ENCODE data around the gene ARMC2. TPM values are rescaled to one million over a fixed set of nuclear protein-coding genes. Genes with fewer than 3 reads are reported as not detected.

ARMC2 gene
- total and polyA plus RNA-seq, 2 donors (not counting 1 experiment from before 2014, with no cell fraction given): 4.8 to 9.9 TPM

DNA sequence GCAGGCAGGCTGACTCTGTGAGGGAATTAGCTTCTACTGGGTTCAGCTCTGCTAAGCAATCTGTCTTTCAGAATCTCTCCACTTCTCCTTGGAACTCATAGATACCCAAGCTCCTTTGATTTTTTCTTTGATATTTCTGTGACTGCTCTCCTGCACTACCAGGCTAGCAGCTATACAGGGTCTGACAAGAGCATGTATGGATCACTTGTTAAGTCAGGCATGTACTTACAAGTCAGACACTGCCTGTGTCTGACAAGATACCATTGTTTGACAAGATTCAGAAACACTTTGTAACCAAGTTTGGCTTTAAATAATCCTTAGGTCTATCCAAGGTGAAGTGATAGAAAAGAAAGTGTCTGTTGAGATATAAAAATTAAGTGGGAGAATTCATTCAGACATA is 167.0 kb downstream of the ARMC2 start:
- peaks cover 38 to 58% of the 10 kb centered on the region in 2 donors for H3K4me1 ChIP-seq (ENCODE audit: control insufficient read depth in 2 of 2, insufficient read depth in 2 of 2, low read length in 2 of 2)

DNA sequence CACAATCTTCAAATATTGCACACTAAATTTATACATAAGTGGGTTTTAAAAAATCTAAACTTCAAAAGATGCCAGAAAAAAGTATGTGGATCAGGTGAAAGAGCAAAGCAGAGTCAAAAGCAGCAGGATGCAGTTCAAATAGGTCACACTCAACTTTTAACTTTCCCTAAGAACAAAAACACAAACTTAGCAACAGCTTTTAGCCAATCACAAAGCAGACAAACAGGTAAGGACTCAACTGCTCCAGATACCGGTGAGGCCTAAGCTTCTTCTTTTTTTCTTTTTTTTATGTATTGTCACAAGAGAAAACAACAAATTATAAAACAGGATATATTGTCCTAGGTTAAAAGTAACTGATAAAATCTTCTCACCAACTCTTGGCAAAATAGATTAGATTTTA is 171.7 kb downstream of the ARMC2 start:
- no peaks in the 10 kb centered on the region for H3K27me3 Mint-ChIP-seq
- WGBS (ENCODE audit: insufficient coverage): no CpG with 5 or more reads among the region's 1 CpG
- no peak for TF ChIP-seq EZH2 (IDR thresholded peaks at IDR 0.05; ENCODE audit: borderline replicate concordance, insufficient read depth, low read depth, low read length, poor library complexity, severe bottlenecking)
- TF ChIP-seq, protein P1, sequence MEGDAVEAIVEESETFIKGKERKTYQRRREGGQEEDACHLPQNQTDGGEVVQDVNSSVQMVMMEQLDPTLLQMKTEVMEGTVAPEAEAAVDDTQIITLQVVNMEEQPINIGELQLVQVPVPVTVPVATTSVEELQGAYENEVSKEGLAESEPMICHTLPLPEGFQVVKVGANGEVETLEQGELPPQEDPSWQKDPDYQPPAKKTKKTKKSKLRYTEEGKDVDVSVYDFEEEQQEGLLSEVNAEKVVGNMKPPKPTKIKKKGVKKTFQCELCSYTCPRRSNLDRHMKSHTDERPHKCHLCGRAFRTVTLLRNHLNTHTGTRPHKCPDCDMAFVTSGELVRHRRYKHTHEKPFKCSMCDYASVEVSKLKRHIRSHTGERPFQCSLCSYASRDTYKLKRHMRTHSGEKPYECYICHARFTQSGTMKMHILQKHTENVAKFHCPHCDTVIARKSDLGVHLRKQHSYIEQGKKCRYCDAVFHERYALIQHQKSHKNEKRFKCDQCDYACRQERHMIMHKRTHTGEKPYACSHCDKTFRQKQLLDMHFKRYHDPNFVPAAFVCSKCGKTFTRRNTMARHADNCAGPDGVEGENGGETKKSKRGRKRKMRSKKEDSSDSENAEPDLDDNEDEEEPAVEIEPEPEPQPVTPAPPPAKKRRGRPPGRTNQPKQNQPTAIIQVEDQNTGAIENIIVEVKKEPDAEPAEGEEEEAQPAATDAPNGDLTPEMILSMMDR (IDR thresholded peaks at IDR 0.05): no peak
- intact Hi-C loops (cut with micrococcal nuclease): no loop called here
- ATAC-seq (ENCODE audit: low read depth) (no peak), DNase-seq (no peak)
- ChIA-PET CTCF (no interaction called here), POLR2A (no interaction called here)
- H3K27ac Mint-ChIP-seq: no peak overlapping the region
- Histone ChIP-seq H3K4me3 (ENCODE audit: control extremely low read depth in 1 of 5, extremely low read depth in 1 of 5, insufficient read depth in 1 of 5, low read depth in 2 of 5, low read length in 4 of 5) (no peak overlapping the region), H3K27me3 (replicated peaks in 1 of 4; ENCODE audit: control extremely low read depth in 1 of 4, control insufficient read depth in 3 of 4, insufficient read depth in 4 of 4, low read length in 3 of 4) (no peaks in the 10 kb centered on the region), H3K9ac (ENCODE audit: low read length) (no peak overlapping the region), H3K9me3 (ENCODE audit: control extremely low read depth in 1 of 3, control insufficient read depth in 2 of 3, insufficient read depth in 1 of 3, low read length in 2 of 3) (no peaks in the 10 kb centered on the region), H3K4me1 (ENCODE audit: control insufficient read depth in 2 of 2, insufficient read depth in 2 of 2, low read length in 2 of 2) (peaks cover 9 to 40% of the 10 kb centered on the region in 2 donors), H3K36me3 (replicated peaks in 1 of 2; ENCODE audit: control extremely low read depth in 1 of 2, control insufficient read depth in 1 of 2, extremely low read depth in 1 of 2, insufficient read depth in 2 of 2, low read length in 1 of 2) (no peaks in the 10 kb centered on the region), H3K27ac (ENCODE audit: low read length in 2 of 2) (no peak overlapping the region), H3K79me2 (ENCODE audit: control insufficient read depth, insufficient read depth, low read length) (peaks cover 6% of the 10 kb centered on the region), H3K4me2 (replicated peaks; ENCODE audit: low read depth, low read length, poor library complexity, severe bottlenecking) (peak overlapping the region; percentile 2), H4K20me1 (ENCODE audit: control insufficient read depth, insufficient read depth, low read length, poor library complexity, severe bottlenecking) (no peaks in the 10 kb centered on the region), H2AFZ (ENCODE audit: insufficient read depth, low read depth, low read length, poor library complexity, severe bottlenecking) (no peak overlapping the region)
- H3K4me1 Mint-ChIP-seq: peaks cover 34% of the 10 kb centered on the region
- no peak overlapping the region for H3K4me3 Mint-ChIP-seq
- H3K9me3 Mint-ChIP-seq (ENCODE audit: insufficient read depth): no peaks in the 10 kb centered on the region

More for the DNA sequence above, 167.0 kb downstream of the ARMC2 start:
- H4K20me1 ChIP-seq (ENCODE audit: control insufficient read depth, insufficient read depth, low read length, poor library complexity, severe bottlenecking): no peaks in the 10 kb centered on the region
- peaks cover 14% of the 10 kb centered on the region for H3K79me2 ChIP-seq (ENCODE audit: control insufficient read depth, insufficient read depth, low read length)
- peak overlapping the region; percentile 1 for H2AFZ ChIP-seq (ENCODE audit: insufficient read depth, low read depth, low read length, poor library complexity, severe bottlenecking)
- ChIA-PET CTCF (interaction anchor here (1.4 to 4.3 kb wide), 2 partner anchors 58 to 474 kb away, joined by 7 to 22 read pairs; no protein-coding TSS in a partner anchor), POLR2A (no interaction called here)
- intact Hi-C loops (cut with micrococcal nuclease): no loop called here
- no peak for TF ChIP-seq EZH2 (IDR thresholded peaks at IDR 0.05; ENCODE audit: borderline replicate concordance, insufficient read depth, low read depth, low read length, poor library complexity, severe bottlenecking)
- no peak overlapping the region for H3K4me3 ChIP-seq (ENCODE audit: control extremely low read depth in 1 of 5, extremely low read depth in 1 of 5, insufficient read depth in 1 of 5, low read depth in 2 of 5, low read length in 4 of 5)
- Mint-ChIP-seq H3K27me3 (no peaks in the 10 kb centered on the region), H3K4me3 (no peak overlapping the region), H3K4me1 (peaks cover 47% of the 10 kb centered on the region), H3K27ac (peak overlapping the region; percentile 54), H3K9me3 (ENCODE audit: insufficient read depth) (no peaks in the 10 kb centered on the region)
- no peak overlapping the region for H3K9ac ChIP-seq (ENCODE audit: low read length)
- H3K36me3 ChIP-seq (replicated peaks in 1 of 2; ENCODE audit: control extremely low read depth in 1 of 2, control insufficient read depth in 1 of 2, extremely low read depth in 1 of 2, insufficient read depth in 2 of 2, low read length in 1 of 2): no peaks in the 10 kb centered on the region
- peak overlapping the region; percentile 9 to 81 for H3K27ac ChIP-seq (ENCODE audit: low read length in 2 of 2)
- no peaks in the 10 kb centered on the region for H3K9me3 ChIP-seq (ENCODE audit: control extremely low read depth in 1 of 3, control insufficient read depth in 2 of 3, insufficient read depth in 1 of 3, low read length in 2 of 3)
- DNase-seq: no peak
- H3K27me3 ChIP-seq (replicated peaks in 1 of 4; ENCODE audit: control extremely low read depth in 1 of 4, control insufficient read depth in 3 of 4, insufficient read depth in 4 of 4, low read length in 3 of 4): no peaks in the 10 kb centered on the region
- no peak for ATAC-seq (ENCODE audit: low read depth)
- H3K4me2 ChIP-seq (replicated peaks; ENCODE audit: low read depth, low read length, poor library complexity, severe bottlenecking): no peak overlapping the region

Measured in B cell (primary cell).